Natural killer cell (primary cell): Measurements from ENCODE around the gene CTNNA2. TPM values are rescaled to one million over a fixed set of nuclear protein-coding genes. Genes with fewer than 3 reads are reported as not detected.

Experiments
- ATAC-seq, 3 donors: fragments of 150-1000 bp in 2 of 3; fragments of 200-7000 bp in 1 of 3; cut with Tn5 transposase; 1 replicate in 1 of 3; 2 replicates in 2 of 3; pipeline ENCODE4 v1.10.0; 2021; ENCODE audit warnings: mild to moderate bottlenecking in 2 of 3, moderate library complexity in 2 of 3
- DNase-seq, 2 donors: peaks; one replicate each; pipeline versions ENCODE4 v3.0.0 to v3.0.0-alpha.2; 2013 to 2021; ENCODE audit warnings: mixed read lengths in 1 of 2
- H3K27ac ChIP-seq: one replicate; pipeline ENCODE4 v1.5.1; 2013; ENCODE audit warnings: mild to moderate bottlenecking, low read length
- H3K27me3 ChIP-seq: one replicate; pipeline ENCODE4 v1.6.1; 2013; ENCODE audit warnings: low read length; ENCODE audit not compliant: control insufficient read depth, insufficient read depth
- H3K36me3 ChIP-seq: one replicate; pipeline ENCODE4 v1.6.1; 2013; ENCODE audit warnings: low read length; ENCODE audit not compliant: control insufficient read depth, insufficient read depth
- H3K4me1 ChIP-seq: one replicate; pipeline ENCODE4 v1.6.1; 2013; ENCODE audit warnings: low read length; ENCODE audit not compliant: control insufficient read depth, insufficient read depth
- H3K4me3 ChIP-seq: one replicate; pipeline ENCODE4 v1.5.1; 2013; ENCODE audit warnings: low read length
- H3K9me3 ChIP-seq: one replicate; pipeline ENCODE4 v1.6.1; 2013; ENCODE audit warnings: low read length; ENCODE audit not compliant: control insufficient read depth, insufficient read depth
- H3K27ac Mint-ChIP-seq, 2 donors: one replicate each; pipeline ENCODE4 v1.8.0; 2022; ENCODE audit warnings: mild to moderate bottlenecking in 2 of 2, mixed read lengths in 2 of 2, moderate library complexity in 1 of 2
- H3K27me3 Mint-ChIP-seq, 2 donors: one replicate each; pipeline ENCODE4 v1.8.0; 2022; ENCODE audit warnings: low read depth in 2 of 2, mixed read lengths in 2 of 2
- H3K36me3 Mint-ChIP-seq: one replicate; pipeline ENCODE4 v1.8.0; 2022; ENCODE audit warnings: mixed read lengths
- H3K4me1 Mint-ChIP-seq, 2 donors: one replicate each; pipeline ENCODE4 v1.8.0; 2022; ENCODE audit warnings: mixed read lengths in 2 of 2
- H3K4me3 Mint-ChIP-seq: one replicate; pipeline ENCODE4 v1.8.0; 2022; ENCODE audit warnings: mild to moderate bottlenecking, moderate library complexity, mixed read lengths
- H3K9me3 Mint-ChIP-seq, 2 donors: one replicate each; pipeline ENCODE4 v1.8.0; 2022; ENCODE audit warnings: mixed read lengths in 2 of 2
- CTCF ChIP-seq: fragments of 200-600 bp; IDR thresholded peaks from one replicate; pipeline ENCODE4 v1.8.0; 2022; ENCODE audit warnings: antibody characterized with exemption
- WGBS: methylation state at CpG from one replicate; pipeline ENCODE4 v1.1.7; 2013; ENCODE audit warnings: missing lambda C conversion rate; ENCODE audit not compliant: insufficient coverage; 5-methylcytosine and 5-hydroxymethylcytosine counted together
- intact Hi-C: fragments of 100-400 bp; cut with micrococcal nuclease; formaldehyde crosslinking; loops from one replicate; pipeline ENCODE4 v1.14.2; 2022
- total RNA-seq, 4 donors: library from RNA; stranded (reverse); fragments of 120-200 nt in 1 of 4; gene quantifications; one replicate each; pipeline versions ENCODE4 v1.2.3 to v1.2.4, GENCODE V29; 2013 to 2022

The CTNNA2 gene
- total RNA-seq, 3 donors from 2014 or later (not counting 1 experiment from before 2014, with no cell fraction given): not detected

GRCh38 chr2:80281049-80281448 lies 768.2 kb downstream of the CTNNA2 start:
- intact Hi-C loops: no loop called here
- Mint-ChIP-seq H3K4me1 (no peaks in the 10 kb centered on the region), H3K27ac (no peak overlapping the region), H3K36me3 (no peaks in the 10 kb centered on the region), H3K4me3 (no peak overlapping the region), H3K27me3 (no peaks in the 10 kb centered on the region), H3K9me3 (peaks cover 13 to 14% of the 10 kb centered on the region in 2 donors)
- ATAC-seq (no peak), DNase-seq (no peak)
- no peaks in the 10 kb centered on the region for H3K27me3 ChIP-seq
- no peaks in the 10 kb centered on the region for H3K36me3 ChIP-seq
- WGBS: 92% methylated on average over 1 of the region's 1 CpG
- no peak for TF ChIP-seq CTCF
- H3K9me3 ChIP-seq: no peaks in the 10 kb centered on the region
- no peak overlapping the region for H3K27ac ChIP-seq
- no peaks in the 10 kb centered on the region for H3K4me1 ChIP-seq
- no peak overlapping the region for H3K4me3 ChIP-seq

GRCh38 chr2:80288576-80288975 lies 775.7 kb downstream of the CTNNA2 start:
- intact Hi-C loops: no loop called here
- no peaks in the 10 kb centered on the region for H3K27me3 ChIP-seq
- Mint-ChIP-seq H3K27me3 (no peaks in the 10 kb centered on the region), H3K4me3 (no peak overlapping the region), H3K4me1 (no peaks in the 10 kb centered on the region), H3K27ac (no peak overlapping the region), H3K36me3 (no peaks in the 10 kb centered on the region), H3K9me3 (peaks cover 8 to 13% of the 10 kb centered on the region in 2 donors)
- no peaks in the 10 kb centered on the region for H3K9me3 ChIP-seq
- TF ChIP-seq CTCF: no peak
- no peak overlapping the region for H3K4me3 ChIP-seq
- H3K36me3 ChIP-seq: no peaks in the 10 kb centered on the region
- no peak overlapping the region for H3K27ac ChIP-seq
- H3K4me1 ChIP-seq: no peaks in the 10 kb centered on the region
- no peak for ATAC-seq
- no peak for DNase-seq
- WGBS: 86% methylated on average over 3 of the region's 5 CpGs

GRCh38 chr2:80291656-80292055 lies 778.8 kb downstream of the CTNNA2 start:
- no peak overlapping the region for H3K4me3 Mint-ChIP-seq
- H3K27ac ChIP-seq: no peak overlapping the region
- H3K27ac Mint-ChIP-seq: no peak overlapping the region
- TF ChIP-seq CTCF: no peak
- intact Hi-C loops: no loop called here
- no peaks in the 10 kb centered on the region for H3K9me3 ChIP-seq
- H3K36me3 ChIP-seq: no peaks in the 10 kb centered on the region
- no peaks in the 10 kb centered on the region for H3K4me1 ChIP-seq
- no peak for DNase-seq
- no peak for ATAC-seq
- peaks cover 8 to 15% of the 10 kb centered on the region in 2 donors for H3K9me3 Mint-ChIP-seq
- H3K4me3 ChIP-seq: no peak overlapping the region
- no peaks in the 10 kb centered on the region for H3K27me3 Mint-ChIP-seq
- no peaks in the 10 kb centered on the region for H3K4me1 Mint-ChIP-seq
- no peaks in the 10 kb centered on the region for H3K27me3 ChIP-seq
- no peaks in the 10 kb centered on the region for H3K36me3 Mint-ChIP-seq
- 71% methylated on average over 1 of the region's 1 CpG for WGBS

- no peaks in the 10 kb centered on the region for H3K36me3 ChIP-seq
- intact Hi-C loops: no loop called here
These were observed 779.6 kb downstream of the CTNNA2 start for GRCh38 chr2:80292474-80292873.

More at GRCh38 chr2:80292474-80292873, 779.6 kb downstream of the CTNNA2 start:
- WGBS: 44% methylated on average over 2 of the region's 3 CpGs
- ATAC-seq (no peak), DNase-seq (no peak)
- H3K9me3 ChIP-seq: no peaks in the 10 kb centered on the region
- Mint-ChIP-seq H3K4me3 (no peak overlapping the region), H3K4me1 (no peaks in the 10 kb centered on the region), H3K36me3 (no peaks in the 10 kb centered on the region), H3K9me3 (peaks cover 8 to 12% of the 10 kb centered on the region in 2 donors), H3K27me3 (no peaks in the 10 kb centered on the region), H3K27ac (no peak overlapping the region)
- H3K4me3 ChIP-seq: no peak overlapping the region
- no peak for TF ChIP-seq CTCF
- H3K27ac ChIP-seq: no peak overlapping the region
- no peaks in the 10 kb centered on the region for H3K27me3 ChIP-seq
- no peaks in the 10 kb centered on the region for H3K4me1 ChIP-seq
